IPS-15b (cell line): Measurements from ENCODE around the gene DLGAP1.

ENCODE experiments used
- H3K27me3 ChIP-seq: one replicate; pipeline ENCODE4 v1.6.1; 2013; ENCODE audit warnings: low read length; ENCODE audit not compliant: control insufficient read depth, insufficient read depth
- H3K36me3 ChIP-seq: one replicate; pipeline ENCODE4 v1.6.1; 2013; ENCODE audit warnings: low read length; ENCODE audit not compliant: control insufficient read depth, insufficient read depth
- H3K4me1 ChIP-seq: one replicate; pipeline ENCODE4 v1.6.1; 2013; ENCODE audit warnings: mild to moderate bottlenecking, low read length; ENCODE audit not compliant: control insufficient read depth, insufficient read depth
- H3K4me3 ChIP-seq: one replicate; pipeline ENCODE4 v1.5.1; 2013; ENCODE audit warnings: low read depth, low read length
- H3K9ac ChIP-seq: one replicate; pipeline ENCODE4 v1.6.1; 2013; ENCODE audit warnings: low read depth, mild to moderate bottlenecking, low read length
- H3K9me3 ChIP-seq: one replicate; pipeline ENCODE4 v1.6.1; 2013; ENCODE audit warnings: mild to moderate bottlenecking, low read length; ENCODE audit not compliant: control insufficient read depth, insufficient read depth

The DLGAP1 gene

GRCh38 chr18:3492721-3493120 is 962.4 kb downstream of the DLGAP1 start:
- Histone ChIP-seq H3K4me1 (peaks cover 3% of the 10 kb centered on the region), H3K27me3 (peaks cover 3% of the 10 kb centered on the region), H3K4me3 (no peak overlapping the region), H3K36me3 (no peaks in the 10 kb centered on the region), H3K9ac (no peak overlapping the region), H3K9me3 (no peaks in the 10 kb centered on the region)

- Histone ChIP-seq H3K4me3 (no peak overlapping the region), H3K4me1 (peaks cover 3% of the 10 kb centered on the region), H3K9ac (no peak overlapping the region), H3K9me3 (no peaks in the 10 kb centered on the region), H3K36me3 (no peaks in the 10 kb centered on the region), H3K27me3 (no peaks in the 10 kb centered on the region)
Observed at GRCh38 chr18:3491981-3492555, 963.0 kb downstream of the DLGAP1 start.

GRCh38 chr18:3489462-3489861 is 965.6 kb downstream of the DLGAP1 start:
- no peaks in the 10 kb centered on the region for H3K9me3 ChIP-seq
- H3K4me1 ChIP-seq = peaks cover 3% of the 10 kb centered on the region
- H3K4me3 ChIP-seq = no peak overlapping the region
- no peaks in the 10 kb centered on the region for H3K36me3 ChIP-seq
- no peaks in the 10 kb centered on the region for H3K27me3 ChIP-seq
- no peak overlapping the region for H3K9ac ChIP-seq

- H3K9ac ChIP-seq = no peak overlapping the region
Observed at GRCh38 chr18:3486512-3486911, 968.6 kb downstream of the DLGAP1 start.

GRCh38 chr18:3485153-3486149 is 969.7 kb downstream of the DLGAP1 start:
- peaks cover 4% of the 10 kb centered on the region for H3K4me1 ChIP-seq
- no peaks in the 10 kb centered on the region for H3K36me3 ChIP-seq
- no peaks in the 10 kb centered on the region for H3K9me3 ChIP-seq
- H3K9ac ChIP-seq = no peak overlapping the region
- H3K27me3 ChIP-seq = no peaks in the 10 kb centered on the region
- no peak overlapping the region for H3K4me3 ChIP-seq

More at GRCh38 chr18:3486512-3486911, 968.6 kb downstream of the DLGAP1 start:
- Histone ChIP-seq H3K27me3 (no peaks in the 10 kb centered on the region), H3K4me3 (no peak overlapping the region), H3K4me1 (peaks cover 3% of the 10 kb centered on the region), H3K9me3 (no peaks in the 10 kb centered on the region), H3K36me3 (no peaks in the 10 kb centered on the region)

GRCh38 chr18:3482258-3482657 is 972.8 kb downstream of the DLGAP1 start:
- no peak overlapping the region for H3K4me3 ChIP-seq
- H3K4me1 ChIP-seq = peaks cover 4% of the 10 kb centered on the region
- H3K27me3 ChIP-seq = no peaks in the 10 kb centered on the region
- no peaks in the 10 kb centered on the region for H3K36me3 ChIP-seq
- H3K9me3 ChIP-seq = no peaks in the 10 kb centered on the region
- no peak overlapping the region for H3K9ac ChIP-seq

- no peak overlapping the region for H3K4me3 ChIP-seq
- peaks cover 4% of the 10 kb centered on the region for H3K4me1 ChIP-seq
- H3K27me3 ChIP-seq = no peaks in the 10 kb centered on the region
- no peaks in the 10 kb centered on the region for H3K36me3 ChIP-seq
- no peaks in the 10 kb centered on the region for H3K9me3 ChIP-seq
- no peak overlapping the region for H3K9ac ChIP-seq
Observed at GRCh38 chr18:3481696-3482210, 973.4 kb downstream of the DLGAP1 start.

GRCh38 chr18:3480827-3481573 is 974.1 kb downstream of the DLGAP1 start:
- Histone ChIP-seq H3K9ac (no peak overlapping the region), H3K4me3 (no peak overlapping the region), H3K9me3 (no peaks in the 10 kb centered on the region), H3K27me3 (no peaks in the 10 kb centered on the region), H3K36me3 (no peaks in the 10 kb centered on the region), H3K4me1 (peaks cover 4% of the 10 kb centered on the region)

- Histone ChIP-seq H3K27me3 (no peaks in the 10 kb centered on the region), H3K36me3 (no peaks in the 10 kb centered on the region), H3K9me3 (no peaks in the 10 kb centered on the region), H3K4me3 (no peak overlapping the region), H3K4me1 (peaks cover 4% of the 10 kb centered on the region), H3K9ac (no peak overlapping the region)
Observed at GRCh38 chr18:3479978-3480509, 975.1 kb downstream of the DLGAP1 start.

- Histone ChIP-seq H3K4me1 (peaks cover 4% of the 10 kb centered on the region), H3K4me3 (no peak overlapping the region), H3K36me3 (no peaks in the 10 kb centered on the region), H3K9ac (no peak overlapping the region), H3K27me3 (no peaks in the 10 kb centered on the region), H3K9me3 (no peaks in the 10 kb centered on the region)
Observed at GRCh38 chr18:3478262-3478978, 976.7 kb downstream of the DLGAP1 start.
